COLO829 (cell line): ENCODE data around the gene RASSF4.

ENCODE experiments used
- DNase-seq: peaks from one replicate; pipeline ENCODE4 v3.0.0; 2012; ENCODE audit warnings: low spot score

The RASSF4 gene

GRCh38 chr10:44928462-44928861, 31.1 kb upstream of the RASSF4 start:
- no peak for DNase-seq

GRCh38 chr10:44929356-44930255, 30.0 kb upstream of the RASSF4 start:
- no peak for DNase-seq

DNA sequence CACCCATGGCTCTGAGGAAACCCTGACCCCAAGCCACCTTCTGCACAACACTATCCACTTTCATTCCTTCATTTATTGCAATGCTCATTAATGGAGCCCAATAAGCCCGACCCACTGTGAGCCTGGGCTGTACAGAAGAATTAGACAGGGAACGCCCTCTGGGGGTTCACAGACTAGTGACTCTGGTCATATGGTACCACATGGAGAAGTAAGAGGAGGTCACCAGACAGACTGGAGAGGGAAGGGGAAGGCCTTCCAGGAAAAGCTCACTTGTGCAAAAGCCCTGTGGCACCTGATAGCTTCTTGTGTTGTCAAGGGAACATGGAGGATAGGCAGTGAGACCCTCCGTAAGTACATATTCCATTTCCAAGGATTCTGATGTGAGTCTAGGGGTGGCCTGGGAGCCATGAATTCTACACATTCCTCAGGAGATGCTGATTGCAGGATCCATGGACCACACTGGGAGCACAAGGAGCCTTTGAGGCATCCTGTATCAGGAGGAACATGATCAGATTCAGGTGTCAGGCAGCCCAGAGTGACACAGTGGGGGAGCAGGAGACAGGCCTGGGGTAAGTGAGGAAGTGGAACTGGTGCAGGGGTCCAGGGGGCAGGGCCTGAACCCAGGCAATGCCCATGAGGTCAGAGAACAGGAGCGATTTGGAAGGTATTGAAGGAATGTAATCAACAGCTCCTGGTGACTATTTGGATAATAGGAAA, 28.5 kb upstream of the RASSF4 start:
- DNase-seq, result no peak

GRCh38 chr10:44931621-44932516, 27.7 kb upstream of the RASSF4 start:
- no peak for DNase-seq

DNA sequence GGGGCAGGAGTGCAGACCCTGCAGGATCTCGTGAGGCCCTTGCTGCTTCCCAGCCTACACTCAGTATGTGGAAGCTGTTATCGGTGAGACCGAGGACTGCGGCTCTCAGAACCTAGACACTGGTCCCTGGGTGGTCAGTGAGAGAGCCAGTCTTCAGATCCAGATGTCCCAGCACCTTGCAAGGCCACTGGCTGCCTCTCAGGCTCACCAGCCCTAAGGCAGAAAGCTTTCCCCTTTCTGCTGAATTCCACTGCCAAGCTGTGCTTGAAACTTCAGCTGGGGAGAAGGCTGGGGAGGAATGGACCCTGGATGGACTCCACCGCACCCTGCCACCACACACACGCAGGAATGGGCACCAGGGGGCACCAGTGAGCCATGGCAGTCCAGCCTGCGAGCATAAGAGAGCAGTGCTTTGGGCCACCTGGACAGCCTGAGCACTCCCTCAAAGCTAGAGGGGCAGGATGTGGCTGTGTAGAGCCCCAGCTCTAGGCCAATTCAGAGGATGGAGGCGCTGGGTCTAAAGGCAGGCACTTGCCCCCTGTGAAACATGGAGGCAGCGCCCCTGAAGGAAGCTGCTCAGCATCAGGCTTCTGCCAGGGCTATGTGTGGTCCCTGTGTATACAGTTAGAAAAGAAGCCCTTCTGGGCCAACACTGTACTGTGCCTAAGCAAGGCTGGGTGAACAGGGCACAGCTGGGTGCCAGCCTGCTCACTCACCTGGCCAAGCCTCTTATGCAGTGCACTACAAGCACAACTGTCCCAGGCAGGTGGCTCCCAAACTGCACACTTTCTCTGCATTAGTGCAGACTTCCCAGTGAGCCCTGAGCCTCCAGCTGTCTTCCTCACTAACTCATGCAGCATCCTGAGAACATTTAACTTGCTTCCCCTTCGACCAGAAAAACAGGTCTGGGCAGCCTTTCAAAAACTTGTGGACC, 26.8 kb upstream of the RASSF4 start:
- peak; percentile 13 for DNase-seq

DNA sequence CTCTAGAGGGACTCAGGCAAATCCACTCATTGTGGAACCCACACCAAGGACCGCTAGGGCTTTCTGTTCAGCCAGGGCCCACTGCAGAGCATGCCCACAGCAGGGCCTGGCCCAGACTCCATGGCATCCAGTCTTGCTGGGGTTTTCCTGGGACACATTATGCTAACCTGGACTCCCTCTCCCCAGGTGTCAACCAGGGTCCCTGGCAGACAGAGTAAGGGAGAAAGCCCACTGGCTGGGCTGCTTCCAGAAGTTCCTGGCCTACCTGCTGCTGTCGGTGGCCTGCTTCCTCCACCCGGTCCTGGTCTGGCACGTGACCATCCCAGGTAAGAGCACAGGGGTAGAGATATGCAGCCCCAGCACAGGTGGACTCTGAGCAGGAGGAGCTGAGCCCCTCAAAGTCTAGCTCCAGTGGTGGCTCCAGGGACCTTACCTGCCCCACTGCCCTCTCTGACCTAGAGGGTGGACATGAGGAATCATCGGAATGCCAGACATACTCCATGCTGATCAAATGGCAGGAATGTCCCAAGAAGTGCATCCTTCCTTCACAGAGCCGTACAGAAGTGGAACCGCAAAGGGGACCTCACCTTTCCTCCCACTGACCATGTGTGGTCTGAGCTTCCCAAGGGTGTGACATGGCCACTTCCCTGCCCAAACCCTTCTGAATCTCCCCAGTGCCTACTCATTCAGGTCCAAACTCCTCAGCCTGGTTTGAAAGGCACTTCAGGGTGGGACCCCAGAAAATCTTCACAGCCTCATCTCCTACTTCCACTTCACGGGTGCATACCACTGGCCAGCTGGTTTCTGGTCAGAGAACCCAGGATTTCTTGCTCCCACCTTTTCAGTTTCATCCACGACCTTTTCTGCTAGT, 25.9 kb upstream of the RASSF4 start:
- DNase-seq, result no peak

DNA sequence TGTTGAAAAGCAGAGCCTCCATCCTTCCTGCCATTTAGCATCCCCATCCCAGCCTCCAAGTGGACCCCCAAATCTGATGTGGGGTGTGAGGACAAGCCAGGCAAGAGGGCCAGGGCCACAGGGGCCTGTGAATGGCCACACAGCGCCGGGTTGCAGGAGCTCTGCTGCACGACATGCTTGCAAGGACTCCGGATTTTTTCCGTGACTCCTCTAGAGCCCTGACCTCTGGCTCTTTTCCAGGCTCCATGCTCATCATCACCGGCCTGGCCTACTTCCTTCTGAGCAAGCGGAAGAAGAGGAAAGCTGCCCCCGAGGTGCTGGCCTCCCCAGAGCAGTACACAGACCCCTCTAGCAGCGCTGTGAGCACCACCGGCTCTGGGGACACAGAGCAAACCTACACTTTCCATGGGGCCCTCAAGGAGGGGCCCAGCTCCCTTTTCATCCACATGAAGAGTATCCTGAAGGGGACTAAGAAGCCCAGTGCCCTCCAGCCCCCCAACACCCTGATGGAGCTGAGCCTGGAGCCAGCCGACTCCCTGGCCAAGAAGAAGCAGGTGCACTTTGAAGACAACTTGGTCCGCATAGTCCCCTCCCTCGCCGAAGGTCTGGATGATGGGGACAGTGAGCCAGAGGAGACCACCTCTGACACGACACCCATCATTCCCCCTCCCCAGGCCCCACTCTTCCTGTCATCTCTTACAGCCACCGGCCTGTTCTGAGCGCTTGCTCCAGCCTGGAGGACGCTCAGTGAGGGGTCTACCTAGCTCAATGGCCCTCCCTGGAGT, 25.0 kb upstream of the RASSF4 start:
- no peak for DNase-seq

- peak; percentile 48 for DNase-seq
Measured at GRCh38 chr10:44935201-44935965, 24.2 kb upstream of the RASSF4 start.

DNA sequence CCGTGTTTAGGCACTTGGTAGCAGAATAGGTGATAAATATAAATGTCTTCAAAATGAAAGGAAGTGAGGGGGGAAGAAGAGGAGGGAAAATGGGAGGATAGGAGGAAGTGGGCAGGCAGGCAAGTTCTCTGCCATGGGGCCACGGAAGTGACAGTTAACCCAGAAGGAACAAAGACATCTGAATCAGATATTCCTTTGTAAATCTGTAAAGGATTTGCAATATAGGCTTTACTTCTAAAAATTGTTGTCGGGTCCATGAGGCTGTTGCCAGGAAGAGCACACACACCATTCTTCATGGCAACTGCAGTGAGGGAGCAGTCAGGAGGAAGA, 23.7 kb upstream of the RASSF4 start:
- no peak for DNase-seq

DNA sequence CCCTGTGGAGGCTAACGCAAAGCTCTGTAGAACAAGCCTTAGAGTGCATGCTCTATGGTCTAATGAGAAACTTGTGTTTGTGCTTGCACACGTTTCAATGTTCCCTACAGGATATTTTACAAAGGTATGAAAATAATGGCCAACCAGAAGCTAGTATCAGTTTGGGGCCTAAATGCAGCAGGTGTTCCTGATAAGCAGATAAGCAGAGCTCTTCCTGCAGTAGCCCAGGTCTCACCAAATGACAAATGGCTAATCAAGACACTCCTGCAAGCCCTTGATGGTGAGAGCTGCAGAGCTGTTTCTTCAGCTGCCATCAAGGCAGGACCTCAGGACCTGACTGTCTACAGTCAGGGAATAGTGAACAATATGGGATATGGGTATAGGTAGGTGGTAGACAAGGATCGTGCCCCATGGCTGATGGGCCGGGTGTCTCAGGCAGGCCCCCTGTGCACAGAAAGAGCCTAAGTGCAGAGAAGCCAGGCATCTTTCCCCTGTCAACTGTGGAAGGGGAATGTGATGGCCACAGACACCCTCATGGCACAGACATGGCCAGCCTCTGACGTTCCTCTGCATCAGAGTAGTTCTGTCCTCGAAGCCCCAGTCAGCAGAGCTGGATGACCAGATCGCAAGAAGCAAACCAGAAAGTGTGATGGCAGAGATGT, 23.2 kb upstream of the RASSF4 start:
- no peak for DNase-seq

DNA sequence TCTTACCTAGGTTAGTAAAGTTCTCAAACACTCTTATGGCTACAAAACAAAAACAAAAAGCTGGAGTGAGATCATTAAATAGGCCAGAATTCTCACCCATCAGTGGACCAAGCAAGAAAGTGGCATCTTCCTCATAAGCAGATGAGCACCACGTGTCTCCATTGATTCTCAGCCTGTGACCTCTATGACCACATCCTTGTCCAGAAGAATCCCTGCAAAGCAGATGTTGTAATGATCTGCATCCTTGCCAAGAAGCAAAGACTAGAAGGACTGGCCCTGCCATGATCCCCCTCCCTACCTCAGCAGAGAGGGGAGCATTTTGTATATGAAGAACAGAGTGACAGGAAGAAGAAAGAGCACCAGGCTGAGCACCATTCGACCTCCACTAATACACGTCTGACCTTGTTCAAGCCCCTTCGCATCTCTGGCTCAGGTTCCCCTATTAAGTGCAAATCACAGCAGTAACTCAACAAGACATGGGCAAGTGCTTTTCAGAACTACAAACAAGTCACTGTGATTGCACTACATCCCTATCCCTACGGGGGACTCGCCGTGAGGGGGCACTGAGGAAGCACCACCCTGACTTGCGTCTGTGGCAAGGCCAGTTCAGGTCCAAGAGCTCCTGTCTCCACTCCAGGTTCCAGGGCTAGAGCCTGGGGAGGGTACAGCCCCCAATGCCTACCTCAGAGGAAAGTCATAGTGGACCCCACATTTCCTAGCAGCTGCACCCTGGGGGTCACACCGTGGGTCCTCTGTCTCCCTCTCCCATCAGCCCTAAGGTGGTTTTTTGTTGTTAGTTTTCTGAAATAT, 22.2 kb upstream of the RASSF4 start:
- no peak for DNase-seq

DNA sequence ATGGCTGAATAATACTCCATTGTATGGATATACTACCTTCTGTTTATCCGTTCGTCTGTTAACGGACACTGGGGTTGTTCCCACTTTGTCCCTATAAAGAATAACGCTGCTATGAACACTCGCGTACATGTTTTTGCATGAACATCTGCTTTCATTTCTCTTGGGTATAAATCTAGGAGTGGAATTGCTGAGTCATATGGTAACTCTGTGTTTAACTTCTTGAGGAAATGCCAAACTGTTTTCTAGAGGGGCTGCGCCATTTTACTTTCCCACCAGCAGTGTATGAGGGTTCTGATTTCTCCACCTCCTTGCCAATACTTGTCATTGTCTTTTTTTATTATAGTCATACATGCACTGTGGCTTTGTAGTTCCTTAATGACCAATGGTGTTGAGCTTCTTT, 20.6 kb upstream of the RASSF4 start:
- DNase-seq, result no peak

- no peak for DNase-seq
Measured at GRCh38 chr10:44939691-44940401, 19.8 kb upstream of the RASSF4 start.

DNA sequence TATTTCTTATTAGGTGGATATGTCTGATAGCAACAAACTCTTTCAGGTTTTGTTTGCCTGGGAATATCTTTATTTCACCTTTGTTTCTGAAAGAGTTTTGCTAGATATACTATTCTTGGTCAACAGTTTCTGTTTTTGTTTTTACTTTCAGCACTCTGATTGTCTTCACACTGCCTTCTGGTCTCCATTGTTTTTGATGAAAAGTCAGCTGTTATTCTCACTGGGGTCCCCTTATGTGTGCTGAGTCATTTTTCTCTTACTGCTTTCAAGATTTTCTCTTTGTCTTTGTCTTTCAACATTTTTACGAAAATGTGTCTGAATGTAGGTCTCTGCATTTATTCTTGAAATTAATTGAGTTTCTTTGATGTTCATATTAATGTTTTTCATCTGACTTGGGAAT, 15.2 kb upstream of the RASSF4 start:
- no peak for DNase-seq

DNA sequence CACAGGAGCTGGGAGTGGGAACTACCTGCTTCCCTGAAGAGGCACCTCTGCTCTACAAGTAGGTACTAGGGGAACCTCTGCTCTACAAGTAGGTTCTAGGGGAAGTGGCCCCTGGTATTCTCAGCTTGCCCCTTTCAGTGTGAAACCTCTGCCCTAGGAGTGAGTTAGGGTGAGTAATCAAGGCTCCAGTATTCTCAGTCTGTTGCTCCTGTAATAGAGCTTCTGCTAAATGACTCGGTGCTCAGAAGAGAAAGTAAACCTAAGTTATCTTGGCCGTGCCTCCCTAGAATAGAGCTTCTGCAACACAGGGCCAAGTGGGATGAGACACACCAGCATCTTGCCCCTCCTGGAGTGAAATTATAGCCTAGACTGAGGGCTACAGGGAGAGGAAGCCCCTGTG, 13.4 kb upstream of the RASSF4 start:
- DNase-seq, result no peak

GRCh38 chr10:44947371-44948152, 12.0 kb upstream of the RASSF4 start:
- no peak for DNase-seq
